ENCODE results near the gene GPN1.
"Not testable (repeated sequence)": the region's sequence is repeated elsewhere in the genome, so short reads cannot be mapped to it uniquely, and the experiment has no call there.

Gene GPN1

DNA sequence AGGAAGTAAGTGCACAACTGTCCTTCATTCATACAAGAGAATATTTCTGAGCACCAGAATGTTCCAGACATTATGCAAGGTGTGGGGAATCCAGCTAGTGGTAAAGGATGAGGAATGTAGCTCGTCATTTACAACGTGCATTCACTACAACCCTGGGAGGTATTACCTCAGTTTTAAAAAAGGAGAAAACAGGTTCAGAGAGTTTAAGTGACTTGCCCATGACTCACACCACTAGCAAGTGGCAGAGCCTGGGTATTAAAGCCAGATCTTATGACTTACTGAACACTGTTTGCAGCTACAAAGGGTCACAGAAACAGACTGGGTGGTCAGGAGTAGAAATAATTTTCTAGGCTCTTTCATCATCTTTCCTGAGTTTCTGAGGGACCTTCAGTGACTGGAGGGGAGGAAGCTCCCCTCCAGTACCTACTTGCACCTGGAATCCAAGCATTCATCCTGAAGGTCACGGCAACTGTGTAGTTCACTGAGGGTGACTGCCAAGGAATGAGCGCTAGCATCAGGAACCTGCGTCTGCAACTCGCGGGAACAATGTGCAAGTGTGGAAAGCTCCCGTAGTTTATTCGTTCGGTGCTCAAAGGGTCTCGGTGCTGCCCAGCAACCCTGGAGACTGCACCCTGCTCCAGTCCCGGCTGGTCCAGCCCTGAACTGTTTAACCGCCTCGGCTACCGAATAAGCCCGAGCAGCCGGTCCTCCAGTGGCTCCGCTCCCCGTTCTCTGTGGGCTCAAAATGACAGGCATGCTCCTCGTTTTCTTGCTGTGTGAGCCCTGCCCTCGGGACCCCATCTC lies 685 bp upstream of the GPN1 start:
- no peak for FAIRE-seq

DNA sequence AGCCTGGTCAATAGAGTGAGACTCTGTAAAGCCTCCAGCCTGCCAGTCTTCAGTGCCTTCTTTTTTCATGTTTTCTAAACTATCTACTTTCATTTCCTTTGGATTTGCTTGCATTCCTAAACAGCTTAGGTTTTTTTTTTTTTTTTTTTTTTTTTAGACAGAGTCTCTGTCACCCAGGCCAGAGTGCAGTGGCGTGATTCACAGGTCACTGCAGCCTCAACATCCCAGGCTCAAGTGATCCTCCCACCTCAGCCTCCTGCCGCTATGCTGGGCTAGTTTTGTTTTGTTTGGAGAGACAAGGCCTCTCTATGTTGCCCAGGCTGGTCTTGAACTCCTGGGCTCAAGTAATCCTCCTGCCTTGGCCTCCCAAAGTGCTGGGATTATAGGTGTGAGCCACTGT lies 1.4 kb downstream of the GPN1 start:
- not testable (repeated sequence) for FAIRE-seq

DNA sequence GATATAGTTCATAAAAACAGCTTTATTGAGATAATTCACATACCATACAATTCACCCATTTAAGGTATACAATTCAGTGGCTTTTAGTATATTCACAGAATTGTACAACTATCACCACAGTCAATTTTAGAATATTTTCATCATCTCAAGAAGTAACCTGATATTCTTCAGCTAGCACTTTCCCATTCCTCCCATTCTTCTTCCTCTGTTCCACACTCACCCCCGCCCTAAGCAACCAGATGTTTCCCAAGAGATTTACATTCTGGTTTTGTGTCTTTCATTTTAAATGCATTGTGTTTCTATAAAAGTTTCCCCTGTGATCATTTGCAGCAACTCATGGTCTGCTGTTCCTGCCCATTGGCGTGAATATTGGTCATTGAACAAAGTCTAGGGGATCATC lies 5.4 kb downstream of the GPN1 start:
- FAIRE-seq, result no peak

DNA sequence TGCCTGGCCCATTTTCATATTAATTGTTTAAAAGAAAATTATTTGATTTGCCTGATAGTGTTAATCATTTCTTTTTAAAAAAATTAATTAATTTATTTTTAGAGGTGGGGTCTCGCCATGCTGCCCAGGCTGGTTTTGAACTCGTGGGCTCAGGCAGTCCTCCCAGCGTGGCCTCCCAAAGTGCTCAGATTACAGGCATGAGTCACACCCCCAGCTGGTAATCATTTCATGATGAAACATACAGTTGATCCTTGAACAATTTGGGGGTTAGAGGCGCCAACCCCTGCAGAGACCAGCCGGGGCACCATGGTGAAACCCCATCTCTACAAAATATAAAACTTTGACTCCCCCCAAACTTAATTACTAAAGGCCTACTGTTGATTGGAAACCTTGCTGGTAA lies 7.9 kb downstream of the GPN1 start:
- no peak for FAIRE-seq

DNA sequence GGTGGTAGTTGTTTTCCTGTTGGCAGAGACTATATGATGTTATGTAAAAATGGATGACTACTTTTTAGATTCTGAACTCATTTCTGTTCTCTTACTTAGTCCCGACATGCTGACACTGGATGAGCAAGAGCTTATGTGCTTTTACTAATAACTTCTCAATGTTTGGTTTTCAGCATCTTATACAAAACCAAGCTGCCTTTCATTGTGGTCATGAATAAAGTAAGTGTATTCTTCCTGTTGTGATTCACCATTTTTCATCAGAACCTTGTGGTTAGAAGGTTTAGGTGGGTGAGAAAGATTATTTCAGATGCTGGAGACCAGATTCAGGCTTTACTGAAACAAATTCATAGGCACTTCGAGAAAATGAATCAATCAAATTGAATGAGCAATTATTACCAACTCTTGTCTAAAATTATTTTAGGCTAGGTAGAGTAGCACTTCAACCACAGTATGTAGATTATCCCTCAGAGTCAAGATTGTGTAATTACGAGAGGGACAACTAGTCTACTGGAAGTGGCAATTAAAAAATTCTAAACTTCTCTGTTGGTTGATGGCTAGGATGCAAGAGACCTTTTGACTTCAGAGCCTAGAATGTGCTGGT lies 9.3 kb downstream of the GPN1 start:
- FAIRE-seq, result no peak

DNA sequence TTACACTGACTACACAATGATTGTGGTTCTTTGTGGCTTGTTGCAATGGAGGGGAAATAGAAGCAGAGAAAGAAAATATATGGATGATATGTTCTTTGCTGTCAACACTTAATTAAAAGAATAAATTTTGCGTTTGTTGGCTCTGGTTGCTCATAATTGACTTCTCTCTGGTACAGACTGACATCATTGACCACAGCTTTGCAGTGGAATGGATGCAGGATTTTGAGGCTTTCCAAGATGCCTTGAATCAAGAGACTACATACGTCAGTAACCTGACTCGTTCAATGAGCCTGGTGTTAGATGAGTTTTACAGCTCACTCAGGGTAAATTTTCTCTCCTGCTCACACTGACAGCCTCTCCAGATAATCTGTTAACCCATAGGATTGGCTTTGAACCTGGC lies 9.9 kb downstream of the GPN1 start:
- no peak for FAIRE-seq

DNA sequence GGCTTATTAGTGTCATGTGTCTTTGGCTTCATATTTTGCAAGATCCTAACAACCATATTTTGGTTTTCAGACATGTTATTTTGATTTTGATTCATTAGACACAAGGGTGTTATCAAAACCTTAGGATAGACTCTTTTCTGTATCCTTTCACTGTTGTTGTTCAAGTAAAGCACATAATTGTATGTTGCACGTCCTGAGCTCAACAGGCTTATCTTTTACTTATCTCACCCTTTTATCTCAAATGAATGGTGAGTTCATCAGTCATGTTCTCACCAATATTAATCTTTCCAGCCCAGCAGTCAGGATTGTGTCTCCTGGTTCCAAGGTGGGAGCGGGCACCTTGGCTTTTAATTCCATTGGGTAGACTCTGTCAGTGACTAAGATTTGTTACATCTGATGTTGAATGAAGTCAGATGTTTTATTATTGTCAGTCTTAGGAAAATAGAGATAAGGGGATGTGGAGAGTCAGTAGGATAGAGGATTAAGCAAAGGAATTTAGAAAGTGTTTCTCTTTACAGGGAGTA lies 11.9 kb downstream of the GPN1 start:
- no peak for FAIRE-seq

DNA sequence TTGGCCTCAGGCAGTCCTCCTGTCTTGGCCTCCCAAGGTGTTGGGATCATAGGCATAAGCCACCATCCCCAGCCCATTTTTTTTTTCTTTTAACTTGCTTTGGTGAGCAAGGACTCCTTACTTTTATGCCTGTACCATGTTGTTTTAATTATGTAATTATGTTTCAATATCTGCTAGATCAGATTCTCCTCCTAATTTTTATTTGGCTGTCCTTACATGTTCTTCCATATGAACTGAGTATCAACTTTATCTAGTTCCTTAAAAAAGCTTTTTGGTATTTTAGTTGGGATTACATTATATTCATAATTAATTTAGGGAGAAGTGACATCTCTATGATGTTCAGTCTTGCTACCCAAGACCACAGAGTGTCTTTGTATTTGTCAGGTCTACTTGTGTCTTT lies 16.3 kb downstream of the GPN1 start:
- FAIRE-seq, result no peak

DNA sequence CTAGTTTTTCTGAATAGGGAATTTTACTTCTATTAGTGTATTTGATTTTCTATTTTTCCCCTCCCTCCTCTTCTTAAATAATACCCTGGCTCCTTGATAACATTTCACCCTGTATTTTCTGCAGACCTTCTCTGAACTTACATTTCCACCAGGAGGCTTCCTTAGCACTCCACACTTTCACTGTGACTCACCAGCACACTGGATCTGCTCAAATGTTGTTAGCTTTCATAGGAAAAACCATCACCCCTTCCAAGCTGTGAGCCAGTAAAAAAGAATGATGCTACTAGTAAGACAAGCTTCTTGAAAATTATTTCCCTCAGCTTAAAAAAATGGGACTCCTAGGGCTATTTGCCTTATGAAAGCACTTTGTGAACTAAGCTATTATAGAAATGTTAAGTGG lies 18.4 kb downstream of the GPN1 start:
- no peak for FAIRE-seq

DNA sequence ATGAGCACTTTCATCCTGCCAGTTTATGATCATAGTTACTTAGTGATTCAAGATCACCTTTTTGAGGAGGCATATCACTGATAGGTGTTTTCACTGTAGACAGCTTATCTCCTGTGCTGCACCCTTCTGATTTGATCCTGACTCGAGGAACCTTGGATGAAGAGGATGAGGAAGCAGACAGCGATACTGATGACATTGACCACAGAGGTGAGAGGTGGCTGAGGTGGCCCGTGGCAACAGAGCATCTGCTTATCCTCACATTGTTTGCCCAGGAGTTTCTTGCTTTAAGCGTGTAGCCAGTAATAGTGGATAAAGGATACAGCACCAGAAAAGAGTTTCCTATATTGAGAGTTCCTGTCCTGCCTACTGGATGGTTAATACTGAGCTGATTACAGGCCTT lies 18.9 kb downstream of the GPN1 start:
- no peak for FAIRE-seq

DNA sequence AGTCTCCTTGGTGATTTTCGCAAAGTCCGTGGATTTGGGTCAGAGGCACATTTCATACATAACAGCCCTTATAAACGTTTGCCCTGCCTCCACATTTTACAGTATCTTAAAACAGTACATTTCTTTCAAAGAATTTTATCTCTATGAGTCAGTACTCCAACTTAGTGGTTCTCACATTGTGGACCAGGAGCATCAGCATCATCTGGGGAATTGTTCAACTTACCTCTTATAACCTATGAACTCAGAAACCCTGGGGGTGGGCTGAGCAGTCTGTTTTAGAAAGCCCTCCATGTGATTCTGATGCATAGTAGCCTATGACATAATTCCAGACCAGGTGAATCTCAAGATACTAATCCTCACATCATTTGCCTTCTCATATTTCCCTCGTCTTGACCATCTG lies 22.2 kb downstream of the GPN1 start:
- no peak for FAIRE-seq

DNA sequence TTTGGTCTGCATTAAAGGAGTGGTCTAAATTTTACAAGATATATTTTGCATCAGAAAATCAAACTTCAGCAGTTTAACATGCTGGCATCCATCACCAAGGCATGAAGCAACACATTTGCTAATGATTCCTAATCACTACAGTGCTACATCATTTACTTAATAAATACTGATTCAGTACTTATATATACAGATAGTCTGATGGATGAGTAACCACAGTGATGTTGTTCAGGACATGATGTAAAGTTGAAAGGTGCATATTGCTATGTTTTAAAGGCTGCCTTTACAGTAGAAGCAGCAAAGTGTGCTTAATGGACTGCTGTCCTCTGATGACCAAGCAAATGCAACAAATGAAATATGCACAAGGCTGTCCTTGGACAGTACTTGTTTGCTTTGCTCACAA lies 23.5 kb downstream of the GPN1 start:
- FAIRE-seq, result no peak

DNA sequence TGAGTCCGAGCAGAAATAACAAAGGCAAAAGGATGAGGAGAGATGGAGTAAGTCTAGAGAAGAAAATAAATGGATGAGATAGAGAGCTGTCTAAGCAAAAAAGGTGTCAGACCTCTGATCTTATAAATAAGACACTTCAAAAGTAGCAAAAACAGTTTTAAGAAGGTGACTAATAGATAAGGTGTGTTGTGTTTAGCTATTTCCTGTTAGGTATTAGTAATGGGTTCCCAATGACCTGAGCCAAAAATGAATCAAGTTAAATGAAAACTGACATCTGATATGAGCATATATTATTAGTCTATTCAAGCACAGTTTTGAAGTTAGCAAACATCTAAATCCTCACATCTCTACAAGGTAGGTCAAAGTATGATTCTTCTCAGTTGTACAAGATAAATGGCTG lies 23.9 kb downstream of the GPN1 start:
- no peak for FAIRE-seq

DNA sequence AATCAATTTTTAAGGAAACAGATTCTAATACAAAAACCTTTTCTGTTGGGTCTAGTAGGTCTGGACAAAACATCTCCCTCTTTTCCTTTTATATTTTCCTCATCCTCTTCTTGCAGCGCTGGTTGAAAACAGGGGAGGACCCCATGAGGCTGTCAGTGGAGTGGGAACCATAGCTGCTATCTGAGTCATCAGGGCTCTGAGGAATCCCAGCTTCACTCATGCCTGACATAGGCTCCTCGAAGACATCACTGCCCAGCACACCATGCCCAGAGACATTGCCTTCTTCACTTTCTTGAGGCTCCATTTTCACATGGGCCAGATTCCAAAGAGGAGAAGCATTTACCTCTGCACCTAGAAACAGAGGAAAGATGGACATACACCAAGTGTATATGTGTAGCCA lies 24.5 kb downstream of the GPN1 start:
- FAIRE-seq, result no peak

DNA sequence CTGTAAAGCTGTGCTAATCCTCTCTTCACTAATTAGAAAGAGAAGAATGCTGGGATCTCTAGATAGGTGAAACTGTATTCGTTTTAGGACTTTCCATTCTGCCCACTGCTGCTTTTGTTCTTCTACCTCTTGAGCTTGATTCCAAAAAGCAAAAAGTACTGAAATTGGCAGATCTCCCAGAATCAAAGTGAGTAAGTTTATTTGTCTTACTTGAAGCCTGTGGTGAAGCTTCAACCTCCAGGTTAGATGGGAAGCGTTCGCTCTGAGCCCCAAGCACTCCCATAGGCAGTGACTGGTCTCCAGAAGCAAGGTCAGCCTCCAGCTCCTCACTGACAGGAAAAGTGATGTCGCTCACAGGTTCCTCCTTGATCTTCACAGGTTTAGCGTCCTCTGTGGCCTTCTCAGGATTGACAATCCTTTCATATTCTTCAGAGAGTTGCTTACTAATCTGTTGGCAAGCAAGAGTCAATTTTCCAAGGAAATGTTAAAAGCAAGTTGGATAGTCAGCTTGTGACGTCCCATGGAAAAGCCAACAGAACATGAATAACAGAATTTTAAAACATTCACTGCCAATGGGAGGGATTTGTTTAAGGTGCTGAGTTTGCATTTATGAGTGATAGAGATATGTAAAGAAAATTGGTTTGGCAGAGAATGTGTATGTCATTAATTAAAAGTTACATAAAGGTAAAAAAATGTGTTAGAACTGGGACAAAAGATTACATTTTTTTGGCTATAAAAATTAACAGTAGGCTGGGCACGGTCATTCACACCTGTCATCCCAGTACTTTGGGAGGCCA lies 26.5 kb downstream of the GPN1 start:
- FAIRE-seq, result no peak

DNA sequence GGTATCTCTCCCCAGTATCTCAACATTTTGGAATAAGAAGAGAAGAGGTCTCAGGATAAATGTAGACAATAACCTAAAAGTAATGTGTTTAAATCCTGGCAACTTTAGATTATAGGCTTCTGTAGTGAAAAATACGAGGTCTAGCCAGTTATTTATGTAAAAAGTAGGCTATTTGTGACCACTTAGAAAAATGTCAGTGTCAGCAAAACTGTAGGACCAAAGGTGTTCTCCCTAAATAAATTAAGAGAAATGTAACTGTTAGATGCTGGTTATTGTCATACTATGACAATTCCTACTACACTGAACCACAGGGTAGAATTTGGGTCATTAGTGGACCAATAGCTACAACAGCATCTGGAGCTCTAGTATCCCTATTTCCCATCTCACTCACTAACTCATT lies 32.5 kb downstream of the GPN1 start:
- no peak for FAIRE-seq

DNA sequence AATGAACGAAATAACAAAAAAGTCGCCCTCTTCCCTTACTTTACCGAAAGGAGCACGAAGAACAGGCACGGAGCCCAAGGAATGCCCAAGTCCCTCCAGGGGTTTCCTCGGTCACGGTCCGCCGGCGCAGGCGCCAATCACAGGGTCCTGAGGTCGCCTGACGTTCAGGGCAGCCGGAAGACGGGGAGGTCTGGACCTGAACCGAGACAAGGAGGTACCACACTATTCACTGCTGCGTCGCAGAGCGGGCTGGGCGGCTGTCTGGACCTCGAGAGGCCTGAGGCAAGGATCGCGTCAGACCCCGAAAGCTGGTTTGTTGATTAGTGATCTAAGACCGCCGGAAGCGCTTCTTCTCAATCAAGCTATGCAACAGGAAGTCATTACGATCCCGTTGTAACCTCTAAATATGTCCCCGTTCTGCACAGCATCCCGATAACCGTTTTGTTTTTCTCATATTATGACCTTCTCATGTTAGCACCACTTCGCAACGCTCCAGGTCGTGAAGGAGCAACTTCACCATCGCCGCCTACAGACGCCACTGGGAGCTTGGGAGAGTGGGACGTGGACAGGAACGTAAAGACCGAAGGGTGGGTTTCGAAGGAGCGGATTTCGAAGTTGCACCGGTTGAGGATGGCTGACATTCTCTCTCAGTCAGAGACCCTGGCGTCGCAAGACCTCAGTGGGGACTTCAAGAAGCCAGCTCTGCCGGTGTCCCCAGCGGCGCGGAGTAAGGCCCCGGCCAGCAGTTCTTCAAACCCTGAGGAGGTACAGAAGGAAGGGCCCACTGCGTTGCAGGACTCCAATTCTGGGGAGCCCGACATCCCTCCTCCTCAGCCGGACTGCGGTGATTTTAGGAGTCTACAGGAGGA lies 34.7 kb downstream of the GPN1 start, which contains the start of the genes SLC4A1AP and SUPT7L:
Gene SLC4A1AP (plus strand): TSS at position 605 of the 869 bp plus-strand sequence. CDS start 26 bp downstream, at position 631.
Gene SUPT7L (minus strand): TSS at position 330 of the 869 bp plus-strand sequence. CDS start 1,422 bp downstream, outside the sequence.
- FAIRE-seq, result no peak

DNA sequence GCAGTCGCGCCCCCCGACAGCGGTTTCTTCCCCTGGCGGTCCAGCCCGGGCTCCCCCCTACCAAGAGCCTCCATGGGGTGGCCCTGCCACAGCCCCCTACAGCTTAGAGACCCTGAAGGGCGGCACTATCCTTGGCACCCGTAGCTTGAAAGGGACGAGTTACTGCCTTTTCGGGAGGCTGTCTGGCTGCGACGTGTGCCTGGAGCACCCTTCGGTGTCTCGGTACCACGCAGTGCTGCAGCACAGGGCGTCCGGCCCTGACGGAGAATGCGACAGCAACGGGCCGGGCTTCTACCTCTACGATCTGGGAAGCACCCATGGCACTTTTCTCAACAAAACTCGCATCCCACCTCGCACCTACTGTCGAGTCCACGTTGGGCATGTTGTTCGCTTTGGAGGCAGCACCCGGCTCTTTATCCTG lies 35.3 kb downstream of the GPN1 start:
- no peak for FAIRE-seq

DNA sequence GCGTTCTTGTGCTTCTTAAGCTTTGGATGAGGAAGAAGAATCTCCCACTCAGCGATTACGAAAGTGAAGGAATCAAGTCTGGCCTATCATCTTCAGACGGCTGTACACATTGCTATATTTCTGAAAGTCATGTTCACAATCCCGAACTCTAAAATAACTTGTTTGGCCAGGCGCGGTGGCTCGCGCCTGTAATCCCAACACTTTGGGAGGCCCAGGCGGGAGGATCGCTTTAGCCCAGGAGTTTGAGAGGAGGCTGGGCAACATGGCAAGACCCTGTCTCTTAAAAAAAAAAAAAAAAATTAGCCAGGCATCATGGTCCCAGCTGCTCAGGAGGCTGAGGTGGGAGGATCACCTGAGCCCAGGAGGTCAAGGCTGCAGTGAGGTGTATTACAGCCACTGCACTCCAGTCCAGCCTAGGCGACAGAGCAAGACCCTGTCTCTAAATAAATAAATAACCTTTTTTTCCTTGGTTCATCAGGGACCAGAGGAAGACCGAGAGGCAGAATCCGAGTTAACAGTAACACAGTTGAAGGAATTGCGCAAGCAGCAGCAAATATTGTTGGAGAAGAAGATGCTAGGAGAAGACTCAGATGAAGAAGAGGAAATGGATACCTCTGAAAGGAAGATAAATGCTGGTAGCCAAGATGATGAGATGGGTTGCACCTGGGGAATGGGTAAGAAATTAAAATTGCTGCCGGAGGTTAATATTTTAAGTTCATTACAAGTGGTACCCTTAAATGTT lies 35.9 kb downstream of the GPN1 start:
- FAIRE-seq, result no peak

DNA sequence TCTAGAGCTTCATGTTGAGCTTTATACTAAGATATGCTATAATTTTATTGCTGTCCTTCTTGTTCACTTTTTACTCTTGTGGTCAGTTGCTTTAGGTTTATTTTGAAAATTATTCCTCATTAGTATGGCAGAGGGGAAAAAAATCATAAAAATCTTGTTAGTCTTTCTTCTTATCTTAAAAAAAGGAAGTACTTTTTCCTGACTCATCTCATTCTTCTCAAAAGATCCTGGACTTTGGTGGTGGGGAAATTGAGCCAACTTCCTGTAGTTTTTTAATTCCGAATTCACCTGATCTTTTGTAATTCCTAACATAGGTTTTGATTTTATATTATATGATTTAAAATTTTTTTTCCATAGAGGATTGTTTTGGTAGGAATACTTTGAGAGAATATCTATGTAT lies 38.6 kb downstream of the GPN1 start:
- no peak for FAIRE-seq

DNA sequence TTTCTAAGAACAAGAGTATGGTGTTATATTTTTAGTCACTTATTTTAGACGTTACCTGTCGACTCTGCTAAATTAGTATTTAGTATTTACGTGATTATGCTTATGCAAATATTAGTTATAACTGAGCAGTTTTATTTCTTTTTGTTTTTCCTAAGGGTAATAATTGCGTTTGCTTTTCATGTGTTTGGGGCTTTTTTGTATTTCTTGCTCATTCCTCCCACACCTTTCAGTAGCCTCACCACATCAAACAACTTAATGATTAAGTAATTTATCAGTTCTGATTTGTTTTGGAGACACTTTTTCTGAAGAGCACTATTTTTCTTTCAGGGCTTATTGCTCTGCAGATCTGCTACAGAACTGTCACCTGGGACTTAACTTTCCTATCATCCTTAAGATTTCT lies 42.4 kb downstream of the GPN1 start:
- FAIRE-seq, result no peak
